ENCODE results near the gene DLX3.

DLX3 gene

GRCh38 chr17:49991409-49991808 lies 3.6 kb downstream of the DLX3 start:
- no peak for DNase-seq

- DNase-seq: no peak
Measured at GRCh38 chr17:49990921-49991320, 4.1 kb downstream of the DLX3 start.

GRCh38 chr17:49990331-49990730 lies 4.7 kb downstream of the DLX3 start:
- no peak for DNase-seq

GRCh38 chr17:49989518-49989880 lies 5.5 kb downstream of the DLX3 start:
- no peak for DNase-seq

GRCh38 chr17:49987681-49988441 lies 7.2 kb downstream of the DLX3 start:
- DNase-seq: no peak

- DNase-seq: no peak
Measured at GRCh38 chr17:49987290-49987585, 7.8 kb downstream of the DLX3 start.

- DNase-seq: no peak
Measured at GRCh38 chr17:49986396-49987289, 8.4 kb downstream of the DLX3 start.

- no peak for DNase-seq
Measured at GRCh38 chr17:49985310-49985990, 9.6 kb downstream of the DLX3 start.

- DNase-seq: no peak
Measured at GRCh38 chr17:49984776-49985175, 10.2 kb downstream of the DLX3 start.

- no peak for DNase-seq
Measured at GRCh38 chr17:49984283-49984682, 10.7 kb downstream of the DLX3 start.

- no peak for DNase-seq
Measured at GRCh38 chr17:49980703-49981197, 14.3 kb downstream of the DLX3 start.

GRCh38 chr17:49979748-49980479 lies 15.1 kb downstream of the DLX3 start:
- no peak for DNase-seq

GRCh38 chr17:49978501-49978900 lies 16.5 kb downstream of the DLX3 start:
- DNase-seq: no peak

- DNase-seq: no peak
Measured at GRCh38 chr17:49977463-49978389, 17.3 kb downstream of the DLX3 start.

GRCh38 chr17:49976828-49977202 lies 18.2 kb downstream of the DLX3 start:
- DNase-seq: no peak

- DNase-seq: no peak
Measured at GRCh38 chr17:49976163-49976827, 18.7 kb downstream of the DLX3 start.

GRCh38 chr17:49975531-49975930 lies 19.5 kb downstream of the DLX3 start:
- no peak for DNase-seq

- no peak for DNase-seq
Measured at GRCh38 chr17:49973271-49973615, 21.8 kb downstream of the DLX3 start.

- DNase-seq: no peak
Measured at GRCh38 chr17:49972486-49973270, 22.3 kb downstream of the DLX3 start.

- no peak for DNase-seq
Measured at GRCh38 chr17:49971848-49972485, 23.1 kb downstream of the DLX3 start.
